OCI-LY3 (cell line): ENCODE measurements around the gene FHOD3.

ENCODE experiments used
- H2AFZ ChIP-seq: fragments of 200-600, 300-600 bp; shearing (Covaris generic); 2 replicates; pipeline ENCODE4 v1.6.0; 2014; ENCODE audit warnings: antibody characterized with exemption, low read depth, low read length
- H3K27ac ChIP-seq: fragments of 200-600, 300-600 bp; sonication (generic); 2 replicates; pipeline ENCODE4 v1.5.1; 2014; ENCODE audit warnings: mild to moderate bottlenecking, low read length, moderate library complexity, mixed read lengths
- H3K27me3 ChIP-seq: fragments of 200-600, 300-600 bp; sonication (generic); 2 replicates; pipeline ENCODE4 v1.6.1; 2014; ENCODE audit warnings: low read depth, low read length, mixed read lengths
- H3K36me3 ChIP-seq: fragments of 200-600, 300-600 bp; sonication (generic); replicated peaks from 2 replicates; pipeline ENCODE3; 2014; ENCODE audit warnings: low read depth, low read length, mixed read lengths
- H3K4me1 ChIP-seq: fragments of 300-600, 200-600 bp; sonication (generic); 2 replicates; pipeline ENCODE4 v1.6.1; 2014; ENCODE audit warnings: low read length, mixed read lengths
- H3K4me2 ChIP-seq: fragments of 200-600, 300-600 bp; sonication (generic); 2 replicates; pipeline ENCODE4 v1.6.1; 2014; ENCODE audit warnings: low read length, mixed read lengths
- H3K4me3 ChIP-seq: fragments of 300-600, 200-600 bp; sonication (generic); 2 replicates; pipeline ENCODE4 v1.5.1; 2014; ENCODE audit warnings: antibody characterized with exemption, mild to moderate bottlenecking, low read length, moderate library complexity
- H3K79me2 ChIP-seq: fragments of 300-600, 200-600 bp; shearing (Covaris generic); 2 replicates; pipeline ENCODE4 v1.6.1; 2014; ENCODE audit warnings: mild to moderate bottlenecking, low read length, mixed read lengths
- H3K9ac ChIP-seq: fragments of 300-600, 200-600 bp; shearing (Covaris generic); 2 replicates; pipeline ENCODE4 v1.6.0; 2014; ENCODE audit warnings: mild to moderate bottlenecking, low read length, moderate library complexity
- H3K9me3 ChIP-seq: fragments of 200-600, 300-600 bp; shearing (Covaris generic); 2 replicates; pipeline ENCODE4 v1.6.1; 2014; ENCODE audit warnings: low read length, mixed read lengths; ENCODE audit not compliant: insufficient read depth
- H4K20me1 ChIP-seq: fragments of 200-600, 300-600 bp; sonication (generic); 2 replicates; pipeline ENCODE4 v1.6.1; 2016; ENCODE audit warnings: low read length, mixed read lengths; ENCODE audit not compliant: insufficient read depth
- EZH2phosphoT487 ChIP-seq: fragments of 200-600 bp; shearing (Covaris generic); IDR thresholded peaks from 2 replicates; pipeline ENCODE4 v1.6.1; 2018; ENCODE audit warnings: antibody characterized with exemption, mixed run types, low read depth
- TF ChIP-seq, protein P1 (sequence below): fragments of 200-600, 300-600 bp; sonication (generic); IDR thresholded peaks from 2 replicates; pipeline ENCODE4 v1.5.1; 2014; ENCODE audit warnings: antibody characterized with exemption, low read length, low read depth

FHOD3 gene

GRCh38 chr18:36455931-36456330, 158.4 kb downstream of the FHOD3 start:
- Histone ChIP-seq H4K20me1 (no peaks in the 10 kb centered on the region), H3K36me3 (no peaks in the 10 kb centered on the region), H3K79me2 (no peaks in the 10 kb centered on the region), H3K27me3 (peaks cover 29% of the 10 kb centered on the region), H3K9me3 (no peaks in the 10 kb centered on the region), H2AFZ (no peak overlapping the region), H3K4me1 (no peaks in the 10 kb centered on the region), H3K4me3 (no peak overlapping the region), H3K27ac (no peak overlapping the region), H3K4me2 (no peak overlapping the region), H3K9ac (no peak overlapping the region)
- no peak for TF ChIP-seq EZH2phosphoT487
- TF ChIP-seq, protein P1, sequence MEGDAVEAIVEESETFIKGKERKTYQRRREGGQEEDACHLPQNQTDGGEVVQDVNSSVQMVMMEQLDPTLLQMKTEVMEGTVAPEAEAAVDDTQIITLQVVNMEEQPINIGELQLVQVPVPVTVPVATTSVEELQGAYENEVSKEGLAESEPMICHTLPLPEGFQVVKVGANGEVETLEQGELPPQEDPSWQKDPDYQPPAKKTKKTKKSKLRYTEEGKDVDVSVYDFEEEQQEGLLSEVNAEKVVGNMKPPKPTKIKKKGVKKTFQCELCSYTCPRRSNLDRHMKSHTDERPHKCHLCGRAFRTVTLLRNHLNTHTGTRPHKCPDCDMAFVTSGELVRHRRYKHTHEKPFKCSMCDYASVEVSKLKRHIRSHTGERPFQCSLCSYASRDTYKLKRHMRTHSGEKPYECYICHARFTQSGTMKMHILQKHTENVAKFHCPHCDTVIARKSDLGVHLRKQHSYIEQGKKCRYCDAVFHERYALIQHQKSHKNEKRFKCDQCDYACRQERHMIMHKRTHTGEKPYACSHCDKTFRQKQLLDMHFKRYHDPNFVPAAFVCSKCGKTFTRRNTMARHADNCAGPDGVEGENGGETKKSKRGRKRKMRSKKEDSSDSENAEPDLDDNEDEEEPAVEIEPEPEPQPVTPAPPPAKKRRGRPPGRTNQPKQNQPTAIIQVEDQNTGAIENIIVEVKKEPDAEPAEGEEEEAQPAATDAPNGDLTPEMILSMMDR: peak; percentile 7; the same call in 1 of the 2 replicates

GRCh38 chr18:36456622-36457021, 159.1 kb downstream of the FHOD3 start:
- Histone ChIP-seq H3K4me1 (no peaks in the 10 kb centered on the region), H3K36me3 (no peaks in the 10 kb centered on the region), H3K9me3 (no peaks in the 10 kb centered on the region), H3K4me2 (no peak overlapping the region), H3K9ac (no peak overlapping the region), H3K27ac (no peak overlapping the region), H2AFZ (no peak overlapping the region), H4K20me1 (no peaks in the 10 kb centered on the region), H3K27me3 (peaks cover 29% of the 10 kb centered on the region; the same call in 1 of the 2 replicates), H3K79me2 (no peaks in the 10 kb centered on the region), H3K4me3 (no peak overlapping the region)
- TF ChIP-seq EZH2phosphoT487: no peak

DNA sequence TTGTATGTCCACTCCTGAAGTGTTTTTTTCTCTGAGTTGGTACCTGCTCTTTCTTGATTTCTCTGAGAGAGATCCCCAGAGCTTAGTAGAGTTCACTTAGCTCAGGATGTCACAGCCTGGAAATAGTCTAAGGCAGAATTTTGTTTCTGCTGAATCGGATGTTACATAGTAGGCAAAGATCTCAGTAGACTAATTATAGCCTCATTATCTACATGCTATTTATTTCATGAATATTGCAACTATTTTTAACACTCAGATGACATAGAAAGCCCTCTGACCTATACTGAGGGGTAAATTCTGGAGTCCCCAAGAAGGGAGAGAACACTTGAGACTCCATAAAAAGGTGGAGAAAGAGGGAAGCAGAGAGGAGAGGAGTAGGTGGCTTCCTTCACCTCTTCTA, 160.2 kb downstream of the FHOD3 start:
- Histone ChIP-seq H4K20me1 (no peaks in the 10 kb centered on the region), H3K4me1 (no peaks in the 10 kb centered on the region), H3K9ac (no peak overlapping the region), H3K36me3 (no peaks in the 10 kb centered on the region), H3K27ac (no peak overlapping the region), H2AFZ (no peak overlapping the region), H3K4me2 (no peak overlapping the region), H3K27me3 (peaks cover 25% of the 10 kb centered on the region; the same call in 1 of the 2 replicates), H3K9me3 (no peaks in the 10 kb centered on the region), H3K79me2 (no peaks in the 10 kb centered on the region), H3K4me3 (no peak overlapping the region)
- no peak for TF ChIP-seq EZH2phosphoT487
- TF ChIP-seq, protein P1: no peak

DNA sequence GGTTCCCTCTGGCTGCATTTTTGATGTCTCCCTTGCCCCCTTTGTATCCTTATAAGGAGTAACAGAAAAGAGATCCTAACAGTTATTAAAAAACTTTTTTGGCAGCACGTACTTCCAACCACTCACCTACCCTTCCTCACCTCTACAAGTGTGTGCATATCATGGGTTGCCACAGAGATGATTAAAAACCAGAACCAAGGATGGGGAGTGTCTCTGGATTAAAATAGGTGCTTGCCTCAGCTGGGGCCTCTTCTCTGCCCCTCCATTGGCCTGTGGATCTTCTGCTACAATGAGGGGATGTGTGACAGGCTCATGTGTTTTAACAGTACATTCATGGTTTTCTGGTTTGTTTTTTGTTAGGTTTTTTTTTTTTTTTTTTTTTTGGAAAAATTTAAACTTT, 160.8 kb downstream of the FHOD3 start:
- H4K20me1 ChIP-seq: no peaks in the 10 kb centered on the region
- TF ChIP-seq, protein P1: no peak
- no peak for TF ChIP-seq EZH2phosphoT487
- H3K4me3 ChIP-seq: no peak overlapping the region
- no peak overlapping the region for H3K9ac ChIP-seq
- no peaks in the 10 kb centered on the region for H3K79me2 ChIP-seq
- peaks cover 25% of the 10 kb centered on the region; the same call in 1 of the 2 replicates for H3K27me3 ChIP-seq
- H3K27ac ChIP-seq: no peak overlapping the region
- H2AFZ ChIP-seq: no peak overlapping the region
- no peaks in the 10 kb centered on the region for H3K36me3 ChIP-seq
- H3K4me1 ChIP-seq: no peaks in the 10 kb centered on the region
- no peaks in the 10 kb centered on the region for H3K9me3 ChIP-seq
- no peak overlapping the region for H3K4me2 ChIP-seq

GRCh38 chr18:36459203-36459602, 161.7 kb downstream of the FHOD3 start:
- TF ChIP-seq, protein P1: no peak
- no peak for TF ChIP-seq EZH2phosphoT487
- Histone ChIP-seq H3K4me1 (no peaks in the 10 kb centered on the region), H3K27ac (no peak overlapping the region)

More at GRCh38 chr18:36459203-36459602, 161.7 kb downstream of the FHOD3 start:
- Histone ChIP-seq H2AFZ (no peak overlapping the region), H3K9me3 (no peaks in the 10 kb centered on the region), H3K4me2 (no peak overlapping the region), H3K4me3 (no peak overlapping the region), H3K79me2 (no peaks in the 10 kb centered on the region), H4K20me1 (no peaks in the 10 kb centered on the region), H3K27me3 (peaks cover 25% of the 10 kb centered on the region; the same call in 1 of the 2 replicates), H3K36me3 (no peaks in the 10 kb centered on the region), H3K9ac (no peak overlapping the region)
